ENCODE measurements around the gene ACOT11.

DNA sequence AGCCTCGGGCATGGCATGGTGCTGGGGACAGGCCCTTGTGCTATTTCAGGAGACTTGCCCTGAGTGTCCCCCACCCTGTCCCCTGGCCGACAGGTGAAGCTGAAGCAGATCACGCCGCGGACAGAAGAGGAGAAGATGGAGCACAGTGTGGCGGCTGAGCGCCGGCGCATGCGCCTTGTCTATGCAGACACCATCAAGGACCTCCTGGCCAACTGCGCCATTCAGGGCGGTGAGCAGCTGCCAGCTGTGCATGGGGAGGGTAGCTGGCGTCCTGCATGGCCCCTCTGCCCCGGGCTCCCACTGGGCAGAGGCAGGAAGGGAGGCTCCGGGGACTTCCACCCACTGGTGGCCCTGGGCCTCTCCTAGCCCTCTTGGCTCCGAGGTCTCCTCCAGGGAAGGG lies 46.4 kb downstream of the ACOT11 start:
- TF ChIP-seq POLR2AphosphoS5 (IDR thresholded peaks at IDR 0.05; ENCODE audit: low read depth, low read length) (no peak), TAF1 (IDR thresholded peaks at IDR 0.05; ENCODE audit: low read depth, low read length) (no peak), POLR2A (IDR thresholded peaks at IDR 0.05; ENCODE audit: low read depth, low read length) (no peak), SPI1 (IDR thresholded peaks at IDR 0.05; ENCODE audit: low read depth, low read length) (no peak), POU2F2 (IDR thresholded peaks at IDR 0.05; ENCODE audit: low read depth, low read length) (no peak), PAX5 (IDR thresholded peaks at IDR 0.05; ENCODE audit: insufficient read depth, low read length, severe bottlenecking) (no peak)
